H9 (cell line): ENCODE measurements around the gene TTYH2. TPM values are rescaled to one million over a fixed set of nuclear protein-coding genes. Genes with fewer than 3 reads are reported as not detected.

ENCODE experiments used
- DNase-seq: peaks from one replicate; pipeline ENCODE4 v3.0.0-alpha.2; 2017
- H2AFZ ChIP-seq: one replicate; pipeline ENCODE4 v1.6.1; 2013; ENCODE audit warnings: mild to moderate bottlenecking, low read length, control low read depth, moderate library complexity
- H2AK5ac ChIP-seq: 2 replicates; pipeline ENCODE4 v1.6.1; 2013; ENCODE audit warnings: low read length, control low read depth, mixed read lengths; ENCODE audit not compliant: insufficient read length
- H2BK120ac ChIP-seq: one replicate; pipeline ENCODE4 v1.6.1; 2013; ENCODE audit warnings: low read depth, mild to moderate bottlenecking, low read length, control low read depth, inconsistent platforms; ENCODE audit not compliant: poor library complexity, severe bottlenecking
- H2BK12ac ChIP-seq: 2 replicates; pipeline ENCODE4 v1.6.1; 2013; ENCODE audit warnings: low read length, control low read depth, mixed read lengths, low read depth; ENCODE audit not compliant: insufficient read length
- H2BK15ac ChIP-seq: 2 replicates; pipeline ENCODE4 v1.6.1; 2013; ENCODE audit warnings: low read depth, low read length, control low read depth
- H2BK20ac ChIP-seq: one replicate; pipeline ENCODE4 v1.6.1; 2013; ENCODE audit warnings: low read depth, mild to moderate bottlenecking, low read length, control low read depth, inconsistent platforms; ENCODE audit not compliant: poor library complexity, severe bottlenecking
- H2BK5ac ChIP-seq: 2 replicates; pipeline ENCODE4 v1.6.1; 2013; ENCODE audit warnings: low read length, control low read depth, mixed read lengths; ENCODE audit not compliant: insufficient read length
- H3K14ac ChIP-seq: 2 replicates; pipeline ENCODE4 v1.6.1; 2013; ENCODE audit warnings: low read length, control low read depth; ENCODE audit not compliant: insufficient read depth
- H3K18ac ChIP-seq: 2 replicates; pipeline ENCODE4 v1.6.1; 2013; ENCODE audit warnings: low read depth, mild to moderate bottlenecking, mixed read lengths, low read length, control low read depth; ENCODE audit not compliant: insufficient read length
- H3K23ac ChIP-seq: 2 replicates; pipeline ENCODE4 v1.6.1; 2013; ENCODE audit warnings: low read length, control low read depth, mixed read lengths, low read depth; ENCODE audit not compliant: insufficient read length
- H3K23me2 ChIP-seq: 2 replicates; pipeline ENCODE4 v1.6.1; 2013; ENCODE audit warnings: low read depth, mild to moderate bottlenecking, mixed read lengths, low read length, control low read depth; ENCODE audit not compliant: insufficient read length, poor library complexity, severe bottlenecking
- H3K27ac ChIP-seq: 2 replicates; pipeline ENCODE4 v1.5.1; 2013; ENCODE audit warnings: low read length, control low read depth, mixed read lengths, low read depth; ENCODE audit not compliant: insufficient read length
- H3K27me3 ChIP-seq: 2 replicates; pipeline ENCODE4 v1.6.1; 2013; ENCODE audit warnings: low read length, control low read depth, inconsistent platforms; ENCODE audit not compliant: insufficient read depth
- H3K4ac ChIP-seq: 2 replicates; pipeline ENCODE4 v1.6.1; 2013; ENCODE audit warnings: low read depth, mild to moderate bottlenecking, control low read depth, inconsistent platforms, low read length, moderate library complexity
- H3K4me1 ChIP-seq: 2 replicates; pipeline ENCODE4 v1.6.1; 2013; ENCODE audit warnings: low read length, control low read depth, inconsistent platforms; ENCODE audit not compliant: insufficient read depth
- H3K4me2 ChIP-seq: 2 replicates; pipeline ENCODE4 v1.6.1; 2013; ENCODE audit warnings: low read length, control low read depth, mixed read lengths; ENCODE audit not compliant: insufficient read length, insufficient read depth
- H3K56ac ChIP-seq: 2 replicates; pipeline ENCODE4 v1.6.1; 2013; ENCODE audit warnings: low read depth, mild to moderate bottlenecking, mixed read lengths, low read length, control low read depth; ENCODE audit not compliant: insufficient read length
- H3K79me1 ChIP-seq: 2 replicates; pipeline ENCODE4 v1.6.1; 2013; ENCODE audit warnings: low read depth, mild to moderate bottlenecking, moderate library complexity, low read length, control low read depth, inconsistent platforms; ENCODE audit not compliant: insufficient read depth, poor library complexity, severe bottlenecking
- H3K79me2 ChIP-seq: 2 replicates; pipeline ENCODE4 v1.6.1; 2013; ENCODE audit warnings: low read length, control low read depth, inconsistent platforms; ENCODE audit not compliant: insufficient read depth
- H3K9ac ChIP-seq: 2 replicates; pipeline ENCODE4 v1.6.1; 2013; ENCODE audit warnings: low read length, control low read depth, mixed read lengths; ENCODE audit not compliant: insufficient read length; ENCODE audit errors: extremely low read depth
- H3K9me3 ChIP-seq: one replicate; pipeline ENCODE4 v1.6.1; 2013; ENCODE audit warnings: low read depth, low read length, inconsistent platforms; ENCODE audit not compliant: control insufficient read depth
- H3T11ph ChIP-seq: one replicate; pipeline ENCODE4 v1.6.1; 2013; ENCODE audit warnings: mild to moderate bottlenecking, low read length, control low read depth, inconsistent platforms
- H4K20me1 ChIP-seq: one replicate; pipeline ENCODE4 v1.6.1; 2013; ENCODE audit not compliant: control insufficient read depth, insufficient read length, insufficient read depth
- H4K5ac ChIP-seq: 2 replicates; pipeline ENCODE4 v1.6.1; 2013; ENCODE audit warnings: low read depth, mild to moderate bottlenecking, mixed read lengths, low read length, control low read depth; ENCODE audit not compliant: insufficient read length
- H4K8ac ChIP-seq: replicated peaks from 2 replicates; pipeline ENCODE4 v1.6.1; 2013; ENCODE audit warnings: low read length, control low read depth, mixed read lengths, low read depth; ENCODE audit not compliant: insufficient read length
- H4K91ac ChIP-seq: 2 replicates; pipeline ENCODE4 v1.6.1; 2013; ENCODE audit warnings: low read depth, mild to moderate bottlenecking, moderate library complexity, mixed read lengths, low read length, control low read depth; ENCODE audit not compliant: insufficient read length
- H3K27ac Mint-ChIP-seq, 3 experiments: 2 replicates in 2 of 3; 3 replicates in 1 of 3; pipeline ENCODE4 v1.8.0; 2020 to 2021; ENCODE audit warnings: mixed read lengths in 3 of 3, mild to moderate bottlenecking in 1 of 3, moderate library complexity in 1 of 3
- H3K27me3 Mint-ChIP-seq: 2 replicates; pipeline ENCODE4 v1.8.0; 2021; ENCODE audit warnings: low read depth, mild to moderate bottlenecking, moderate library complexity, mixed read lengths
- H3K36me3 Mint-ChIP-seq, 3 experiments: 2 replicates in 2 of 3; 3 replicates in 1 of 3; pipeline ENCODE4 v1.8.0; 2020 to 2021; ENCODE audit warnings: low read depth in 3 of 3, mixed read lengths in 3 of 3; ENCODE audit not compliant: insufficient read depth in 1 of 3
- H3K4me1 Mint-ChIP-seq, 2 experiments: 2 replicates each; pipeline ENCODE4 v1.8.0; 2020; ENCODE audit warnings: mixed read lengths in 2 of 2
- H3K4me3 Mint-ChIP-seq, 2 experiments: 2 replicates in 1 of 2; 3 replicates in 1 of 2; pipeline ENCODE4 v1.8.0; 2020 to 2021; ENCODE audit warnings: mild to moderate bottlenecking in 2 of 2, mixed read lengths in 2 of 2, moderate library complexity in 1 of 2
- H3K9me3 Mint-ChIP-seq, 2 experiments: 2 replicates in 1 of 2; 3 replicates in 1 of 2; pipeline ENCODE4 v1.8.0; 2020; ENCODE audit warnings: mild to moderate bottlenecking in 2 of 2, mixed read lengths in 2 of 2, moderate library complexity in 1 of 2
- CTCF ChIP-seq: fragments of 200-600 bp; sonication (generic); conservative IDR thresholded peaks from 3 replicates; pipeline ENCODE4 v1.8.0; 2021; ENCODE audit warnings: antibody characterized with exemption, mild to moderate bottlenecking
- WGBS: extraction: QIAGEN DNeasy Blood & Tissue Kit; methylation state at CpG from one replicate; pipeline ENCODE4 v1.1.7; 2013; ENCODE audit warnings: missing lambda C conversion rate, low lambda C conversion rate, mixed read lengths; ENCODE audit not compliant: insufficient read length; ENCODE audit errors: extremely low coverage; 5-methylcytosine and 5-hydroxymethylcytosine counted together
- total RNA-seq: library from RNA; stranded (reverse); gene quantifications from 2 replicates; pipeline ENCODE4 v1.2.1, GENCODE V29; 2021

Gene TTYH2
- total RNA-seq, 1 experiment from 2014 or later = 1.6 TPM

GRCh38 chr17:74287031-74287602, 73.7 kb downstream of the TTYH2 start:
- Histone ChIP-seq H3K27ac (no peak overlapping the region), H2BK20ac (no peak overlapping the region), H4K20me1 (no peaks in the 10 kb centered on the region), H2AK5ac (no peak overlapping the region), H4K8ac (no peak overlapping the region), H3K23ac (no peak overlapping the region), H3K79me1 (no peaks in the 10 kb centered on the region), H3K79me2 (no peaks in the 10 kb centered on the region), H3K4me2 (no peak overlapping the region), H3K14ac (no peak overlapping the region), H3K4ac (no peak overlapping the region), H2BK12ac (no peak overlapping the region), H2BK120ac (no peak overlapping the region), H2BK15ac (no peak overlapping the region), H3K9ac (no peak overlapping the region), H3K23me2 (peaks cover 6% of the 10 kb centered on the region), H3K56ac (no peak overlapping the region), H3T11ph (no peak overlapping the region), H3K27me3 (no peaks in the 10 kb centered on the region), H3K18ac (no peak overlapping the region), H3K9me3 (no peaks in the 10 kb centered on the region), H2AFZ (no peak overlapping the region), H4K5ac (no peak overlapping the region), H3K4me1 (no peaks in the 10 kb centered on the region), H2BK5ac (no peak overlapping the region), H4K91ac (no peak overlapping the region)
- Mint-ChIP-seq H3K9me3 (no peaks in the 10 kb centered on the region), H3K36me3 (no peaks in the 10 kb centered on the region), H3K27ac (peak overlapping the region in 1 of 3 experiments; percentile 35; a peak in 2 of 7 replicates), H3K4me1 (peaks cover 6 to 7% of the 10 kb centered on the region in 2 experiments; a peak in 3 of 4 replicates), H3K27me3 (peaks cover 10% of the 10 kb centered on the region), H3K4me3 (no peak overlapping the region)
- DNase-seq = no peak
- WGBS = no CpG with 5 or more reads among the region's 14 CpGs
- TF ChIP-seq CTCF = no peak
